ENCODE data around the gene FKBP15.

Gene FKBP15

GRCh38 chr9:113205432-113205831 is 15.6 kb downstream of the FKBP15 start:
- Histone ChIP-seq H3K4me3 (ENCODE audit: low read length) (no peak overlapping the region), H3K27me3 (replicated peaks; ENCODE audit: control insufficient read depth, insufficient read depth, low read length) (no peaks in the 10 kb centered on the region), H3K4me1 (ENCODE audit: control insufficient read depth, insufficient read depth, low read length) (no peaks in the 10 kb centered on the region), H3K9me3 (ENCODE audit: control insufficient read depth, low read length) (no peaks in the 10 kb centered on the region), H3K36me3 (ENCODE audit: control insufficient read depth, insufficient read depth, low read length, severe bottlenecking) (peaks cover 90% of the 10 kb centered on the region), H3K9ac (ENCODE audit: low read length) (no peak overlapping the region)
- no peak for DNase-seq (ENCODE audit: low read depth)

GRCh38 chr9:113199683-113200329 is 21.3 kb downstream of the FKBP15 start:
- Histone ChIP-seq H3K4me3 (ENCODE audit: low read length) (no peak overlapping the region), H3K36me3 (ENCODE audit: control insufficient read depth, insufficient read depth, low read length, severe bottlenecking) (peaks cover 93% of the 10 kb centered on the region), H3K9ac (ENCODE audit: low read length) (no peak overlapping the region), H3K4me1 (ENCODE audit: control insufficient read depth, insufficient read depth, low read length) (no peaks in the 10 kb centered on the region), H3K9me3 (ENCODE audit: control insufficient read depth, low read length) (no peaks in the 10 kb centered on the region), H3K27me3 (replicated peaks; ENCODE audit: control insufficient read depth, insufficient read depth, low read length) (no peaks in the 10 kb centered on the region)
- DNase-seq (ENCODE audit: low read depth) = no peak

GRCh38 chr9:113192455-113192854 is 28.6 kb downstream of the FKBP15 start:
- H3K9ac ChIP-seq (ENCODE audit: low read length) = no peak overlapping the region
- no peaks in the 10 kb centered on the region for H3K27me3 ChIP-seq (replicated peaks; ENCODE audit: control insufficient read depth, insufficient read depth, low read length)
- H3K36me3 ChIP-seq (ENCODE audit: control insufficient read depth, insufficient read depth, low read length, severe bottlenecking) = peaks cover 52% of the 10 kb centered on the region
- peaks cover 18% of the 10 kb centered on the region for H3K4me1 ChIP-seq (ENCODE audit: control insufficient read depth, insufficient read depth, low read length)
- no peak for DNase-seq (ENCODE audit: low read depth)
- H3K4me3 ChIP-seq (ENCODE audit: low read length) = no peak overlapping the region
- no peaks in the 10 kb centered on the region for H3K9me3 ChIP-seq (ENCODE audit: control insufficient read depth, low read length)

- Histone ChIP-seq H3K9me3 (ENCODE audit: control insufficient read depth, low read length) (no peaks in the 10 kb centered on the region), H3K9ac (ENCODE audit: low read length) (peak overlapping the region; percentile 79), H3K4me3 (ENCODE audit: low read length) (peak overlapping the region; percentile 72), H3K27me3 (replicated peaks; ENCODE audit: control insufficient read depth, insufficient read depth, low read length) (no peaks in the 10 kb centered on the region), H3K4me1 (ENCODE audit: control insufficient read depth, insufficient read depth, low read length) (peaks cover 47% of the 10 kb centered on the region), H3K36me3 (ENCODE audit: control insufficient read depth, insufficient read depth, low read length, severe bottlenecking) (peaks cover 48% of the 10 kb centered on the region)
- peak; percentile 89 for DNase-seq (ENCODE audit: low read depth)
Measured at GRCh38 chr9:113187929-113188595, 33.0 kb downstream of the FKBP15 start.

- Histone ChIP-seq H3K4me3 (ENCODE audit: low read length) (no peak overlapping the region), H3K36me3 (ENCODE audit: control insufficient read depth, insufficient read depth, low read length, severe bottlenecking) (peaks cover 56% of the 10 kb centered on the region), H3K9ac (ENCODE audit: low read length) (peak overlapping the region; percentile 27), H3K27me3 (replicated peaks; ENCODE audit: control insufficient read depth, insufficient read depth, low read length) (no peaks in the 10 kb centered on the region), H3K9me3 (ENCODE audit: control insufficient read depth, low read length) (no peaks in the 10 kb centered on the region), H3K4me1 (ENCODE audit: control insufficient read depth, insufficient read depth, low read length) (peaks cover 47% of the 10 kb centered on the region)
- no peak for DNase-seq (ENCODE audit: low read depth)
Measured at GRCh38 chr9:113186137-113186755, 34.8 kb downstream of the FKBP15 start.

GRCh38 chr9:113185271-113185670 is 35.8 kb downstream of the FKBP15 start:
- Histone ChIP-seq H3K9ac (ENCODE audit: low read length) (peak overlapping the region; percentile 46), H3K27me3 (replicated peaks; ENCODE audit: control insufficient read depth, insufficient read depth, low read length) (no peaks in the 10 kb centered on the region), H3K9me3 (ENCODE audit: control insufficient read depth, low read length) (no peaks in the 10 kb centered on the region), H3K36me3 (ENCODE audit: control insufficient read depth, insufficient read depth, low read length, severe bottlenecking) (peaks cover 61% of the 10 kb centered on the region), H3K4me3 (ENCODE audit: low read length) (no peak overlapping the region), H3K4me1 (ENCODE audit: control insufficient read depth, insufficient read depth, low read length) (peaks cover 47% of the 10 kb centered on the region)
- DNase-seq (ENCODE audit: low read depth) = no peak

GRCh38 chr9:113184539-113184938 is 36.5 kb downstream of the FKBP15 start:
- no peak for DNase-seq (ENCODE audit: low read depth)
- no peaks in the 10 kb centered on the region for H3K9me3 ChIP-seq (ENCODE audit: control insufficient read depth, low read length)
- peaks cover 65% of the 10 kb centered on the region for H3K36me3 ChIP-seq (ENCODE audit: control insufficient read depth, insufficient read depth, low read length, severe bottlenecking)
- no peak overlapping the region for H3K9ac ChIP-seq (ENCODE audit: low read length)
- peaks cover 47% of the 10 kb centered on the region for H3K4me1 ChIP-seq (ENCODE audit: control insufficient read depth, insufficient read depth, low read length)
- no peak overlapping the region for H3K4me3 ChIP-seq (ENCODE audit: low read length)
- H3K27me3 ChIP-seq (replicated peaks; ENCODE audit: control insufficient read depth, insufficient read depth, low read length) = no peaks in the 10 kb centered on the region

- H3K9me3 ChIP-seq (ENCODE audit: control insufficient read depth, low read length) = no peaks in the 10 kb centered on the region
- H3K9ac ChIP-seq (ENCODE audit: low read length) = no peak overlapping the region
- peaks cover 67% of the 10 kb centered on the region for H3K36me3 ChIP-seq (ENCODE audit: control insufficient read depth, insufficient read depth, low read length, severe bottlenecking)
- H3K4me1 ChIP-seq (ENCODE audit: control insufficient read depth, insufficient read depth, low read length) = peaks cover 45% of the 10 kb centered on the region
- no peak for DNase-seq (ENCODE audit: low read depth)
- no peaks in the 10 kb centered on the region for H3K27me3 ChIP-seq (replicated peaks; ENCODE audit: control insufficient read depth, insufficient read depth, low read length)
- H3K4me3 ChIP-seq (ENCODE audit: low read length) = no peak overlapping the region
Measured at GRCh38 chr9:113183956-113184488, 37.1 kb downstream of the FKBP15 start.

- DNase-seq (ENCODE audit: low read depth) = no peak
- H3K36me3 ChIP-seq (ENCODE audit: control insufficient read depth, insufficient read depth, low read length, severe bottlenecking) = peaks cover 93% of the 10 kb centered on the region
- no peaks in the 10 kb centered on the region for H3K27me3 ChIP-seq (replicated peaks; ENCODE audit: control insufficient read depth, insufficient read depth, low read length)
- no peaks in the 10 kb centered on the region for H3K9me3 ChIP-seq (ENCODE audit: control insufficient read depth, low read length)
- no peak overlapping the region for H3K9ac ChIP-seq (ENCODE audit: low read length)
- H3K4me3 ChIP-seq (ENCODE audit: low read length) = no peak overlapping the region
- peaks cover 22% of the 10 kb centered on the region for H3K4me1 ChIP-seq (ENCODE audit: control insufficient read depth, insufficient read depth, low read length)
Measured at GRCh38 chr9:113181165-113181564, 39.9 kb downstream of the FKBP15 start.

- no peak overlapping the region for H3K9ac ChIP-seq (ENCODE audit: low read length)
- H3K27me3 ChIP-seq (replicated peaks; ENCODE audit: control insufficient read depth, insufficient read depth, low read length) = no peaks in the 10 kb centered on the region
- H3K4me1 ChIP-seq (ENCODE audit: control insufficient read depth, insufficient read depth, low read length) = peaks cover 9% of the 10 kb centered on the region
- no peak for DNase-seq (ENCODE audit: low read depth)
- no peaks in the 10 kb centered on the region for H3K9me3 ChIP-seq (ENCODE audit: control insufficient read depth, low read length)
- H3K36me3 ChIP-seq (ENCODE audit: control insufficient read depth, insufficient read depth, low read length, severe bottlenecking) = peaks cover 95% of the 10 kb centered on the region
- H3K4me3 ChIP-seq (ENCODE audit: low read length) = no peak overlapping the region
Measured at GRCh38 chr9:113179839-113180238, 41.2 kb downstream of the FKBP15 start.

- Histone ChIP-seq H3K9ac (ENCODE audit: low read length) (no peak overlapping the region), H3K4me3 (ENCODE audit: low read length) (no peak overlapping the region), H3K36me3 (ENCODE audit: control insufficient read depth, insufficient read depth, low read length, severe bottlenecking) (peaks cover 92% of the 10 kb centered on the region), H3K9me3 (ENCODE audit: control insufficient read depth, low read length) (no peaks in the 10 kb centered on the region), H3K27me3 (replicated peaks; ENCODE audit: control insufficient read depth, insufficient read depth, low read length) (no peaks in the 10 kb centered on the region), H3K4me1 (ENCODE audit: control insufficient read depth, insufficient read depth, low read length) (peaks cover 5% of the 10 kb centered on the region)
- DNase-seq (ENCODE audit: low read depth) = peak; percentile 41
Measured at GRCh38 chr9:113178087-113178486, 43.0 kb downstream of the FKBP15 start.

All from adipocyte (in vitro differentiated cells).